Spleen (tissue), 7 donors: Measurements from ENCODE around the gene PAX2.

Experiments
- CTCF ChIP-seq, 11 experiments: fragments of 200-600 bp in 7 of 11; fragments of 450-650 bp in 4 of 11; sonication (generic) in 4 of 11; IDR thresholded peaks in 8 of 11; conservative IDR thresholded peaks in 3 of 11; 1 replicate in 7 of 11; 2 replicates in 4 of 11; pipeline versions ENCODE4 v1.4.0 to v1.8.0; 2016 to 2021; ENCODE audit warnings: antibody characterized with exemption in 11 of 11, inconsistent platforms in 4 of 11, mild to moderate bottlenecking in 1 of 11
- POLR2A ChIP-seq, 3 donors: fragments of 450-650 bp; IDR thresholded peaks; one replicate each; pipeline ENCODE4 v1.5.1; 2017; ENCODE audit warnings: antibody characterized with exemption in 3 of 3, mild to moderate bottlenecking in 1 of 3
- POLR2AphosphoS5 ChIP-seq, 3 donors: sonication (generic); formaldehyde crosslinking; IDR thresholded peaks; one replicate each; pipeline ENCODE4 v1.5.1; 2017; ENCODE audit warnings: antibody characterized with exemption in 3 of 3
- donor health status: DM: no; HTN: no; CAD: no; lungs with moderate emphysema.
- donor health status: DM: no; HTN: no; CAD: no.
- donor health status: DM: no; HTN: no; CAD: no.

- TF ChIP-seq POLR2AphosphoS5 (IDR thresholded peaks at IDR 0.05): no peak
- no peak for TF ChIP-seq CTCF (IDR thresholded peaks at IDR 0.05 in 8 of 11, conservative IDR thresholded peaks at IDR 0.05 in 3 of 11)
- TF ChIP-seq POLR2A (IDR thresholded peaks at IDR 0.05): no peak
These were observed 122.0 kb downstream of the PAX2 start for GRCh38 chr10:100867261-100867963.
